ENCODE results near the gene BTC. TPM values are rescaled to one million over a fixed set of nuclear protein-coding genes. Genes with fewer than 3 reads are reported as not detected.

The BTC gene
- total RNA-seq, 1 experiment from 2014 or later = not detected

GRCh38 chr4:74823194-74823593 lies 28.9 kb upstream of the BTC start:
- no peaks in the 10 kb centered on the region for H3K4me1 ChIP-seq (ENCODE audit: insufficient read depth, low read length)
- no peak overlapping the region for H2BK120ac ChIP-seq (ENCODE audit: low read depth, low read length, poor library complexity, severe bottlenecking)
- H2AK5ac ChIP-seq (ENCODE audit: insufficient read length, low read length) = no peak overlapping the region
- no peaks in the 10 kb centered on the region for H3K79me1 ChIP-seq (ENCODE audit: insufficient read depth, low read depth, low read length, poor library complexity, severe bottlenecking)
- no peak overlapping the region for H3K4me2 ChIP-seq (ENCODE audit: insufficient read depth, insufficient read length, low read length)
- no peaks in the 10 kb centered on the region for H4K20me1 ChIP-seq (ENCODE audit: control insufficient read depth, insufficient read depth, insufficient read length)
- no CpG with 5 or more reads among the region's 1 CpG for WGBS (ENCODE audit: extremely low coverage, insufficient read length, low lambda C conversion rate)
- H3K4ac ChIP-seq (ENCODE audit: low read depth, low read length) = no peak overlapping the region
- H3K9me3 ChIP-seq (ENCODE audit: control insufficient read depth, low read depth, low read length) = no peaks in the 10 kb centered on the region
- no peak overlapping the region for H2BK12ac ChIP-seq (ENCODE audit: insufficient read length, low read depth, low read length)
- DNase-seq = no peak
- no peaks in the 10 kb centered on the region for H3K23me2 ChIP-seq (ENCODE audit: insufficient read length, low read depth, low read length, poor library complexity, severe bottlenecking)
- no peak overlapping the region for H4K91ac ChIP-seq (ENCODE audit: insufficient read length, low read depth, low read length)
- no peaks in the 10 kb centered on the region for H3K79me2 ChIP-seq (ENCODE audit: insufficient read depth, low read length)
- no peak overlapping the region for H3K23ac ChIP-seq (ENCODE audit: insufficient read length, low read depth, low read length)
- TF ChIP-seq, protein P1, sequence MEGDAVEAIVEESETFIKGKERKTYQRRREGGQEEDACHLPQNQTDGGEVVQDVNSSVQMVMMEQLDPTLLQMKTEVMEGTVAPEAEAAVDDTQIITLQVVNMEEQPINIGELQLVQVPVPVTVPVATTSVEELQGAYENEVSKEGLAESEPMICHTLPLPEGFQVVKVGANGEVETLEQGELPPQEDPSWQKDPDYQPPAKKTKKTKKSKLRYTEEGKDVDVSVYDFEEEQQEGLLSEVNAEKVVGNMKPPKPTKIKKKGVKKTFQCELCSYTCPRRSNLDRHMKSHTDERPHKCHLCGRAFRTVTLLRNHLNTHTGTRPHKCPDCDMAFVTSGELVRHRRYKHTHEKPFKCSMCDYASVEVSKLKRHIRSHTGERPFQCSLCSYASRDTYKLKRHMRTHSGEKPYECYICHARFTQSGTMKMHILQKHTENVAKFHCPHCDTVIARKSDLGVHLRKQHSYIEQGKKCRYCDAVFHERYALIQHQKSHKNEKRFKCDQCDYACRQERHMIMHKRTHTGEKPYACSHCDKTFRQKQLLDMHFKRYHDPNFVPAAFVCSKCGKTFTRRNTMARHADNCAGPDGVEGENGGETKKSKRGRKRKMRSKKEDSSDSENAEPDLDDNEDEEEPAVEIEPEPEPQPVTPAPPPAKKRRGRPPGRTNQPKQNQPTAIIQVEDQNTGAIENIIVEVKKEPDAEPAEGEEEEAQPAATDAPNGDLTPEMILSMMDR (conservative IDR thresholded peaks at IDR 0.05) = no peak
- Mint-ChIP-seq H3K27me3 (ENCODE audit: low read depth) (no peaks in the 10 kb centered on the region), H3K4me3 (no peak overlapping the region), H3K4me1 (peaks cover 6 to 9% of the 10 kb centered on the region in 2 experiments), H3K36me3 (ENCODE audit: insufficient read depth in 1 of 3, low read depth in 3 of 3) (no peaks in the 10 kb centered on the region), H3K27ac (no peak overlapping the region), H3K9me3 (peaks cover 0 to 3% of the 10 kb centered on the region in 2 experiments; a peak in 4 of 5 replicates)
- no peak overlapping the region for H3K56ac ChIP-seq (ENCODE audit: insufficient read length, low read depth, low read length)
- no peak overlapping the region for H2BK15ac ChIP-seq (ENCODE audit: low read depth, low read length)
- no peak overlapping the region for H2BK5ac ChIP-seq (ENCODE audit: insufficient read length, low read length)
- no peak overlapping the region for H2AFZ ChIP-seq (ENCODE audit: low read length)
- no peak overlapping the region for H3K27ac ChIP-seq (ENCODE audit: insufficient read length, low read depth, low read length)
- H3K9ac ChIP-seq (ENCODE audit: extremely low read depth, insufficient read length, low read length) = no peak overlapping the region
- H3T11ph ChIP-seq (ENCODE audit: low read length) = no peak overlapping the region
- H4K8ac ChIP-seq (replicated peaks; ENCODE audit: insufficient read length, low read depth, low read length) = no peak overlapping the region
- no peak overlapping the region for H3K18ac ChIP-seq (ENCODE audit: insufficient read length, low read depth, low read length)
- H4K5ac ChIP-seq (ENCODE audit: insufficient read length, low read depth, low read length) = no peak overlapping the region
- H3K14ac ChIP-seq (ENCODE audit: insufficient read depth, low read length) = no peak overlapping the region
- H2BK20ac ChIP-seq (ENCODE audit: low read depth, low read length, poor library complexity, severe bottlenecking) = no peak overlapping the region
- no peaks in the 10 kb centered on the region for H3K27me3 ChIP-seq (ENCODE audit: insufficient read depth, low read length)
